Sigmoid colon (tissue), 4 donors: ENCODE measurements around the gene ITPR1.

ENCODE experiments used
- POLR2AphosphoS5 ChIP-seq, 4 donors: sonication (generic); formaldehyde crosslinking; IDR thresholded peaks; one replicate each; pipeline ENCODE4 v1.6.1; 2017; ENCODE audit warnings: antibody characterized with exemption in 4 of 4
- TF ChIP-seq, protein P1 (sequence below), 4 experiments: fragments of 450-650 bp in 3 of 4; fragments of 200-600 bp in 1 of 4; IDR thresholded peaks; one replicate each; pipeline ENCODE4 v1.5.1; 2016 to 2019; ENCODE audit warnings: antibody characterized with exemption in 4 of 4, mild to moderate bottlenecking in 3 of 4, moderate library complexity in 2 of 4

- TF ChIP-seq, protein P1, sequence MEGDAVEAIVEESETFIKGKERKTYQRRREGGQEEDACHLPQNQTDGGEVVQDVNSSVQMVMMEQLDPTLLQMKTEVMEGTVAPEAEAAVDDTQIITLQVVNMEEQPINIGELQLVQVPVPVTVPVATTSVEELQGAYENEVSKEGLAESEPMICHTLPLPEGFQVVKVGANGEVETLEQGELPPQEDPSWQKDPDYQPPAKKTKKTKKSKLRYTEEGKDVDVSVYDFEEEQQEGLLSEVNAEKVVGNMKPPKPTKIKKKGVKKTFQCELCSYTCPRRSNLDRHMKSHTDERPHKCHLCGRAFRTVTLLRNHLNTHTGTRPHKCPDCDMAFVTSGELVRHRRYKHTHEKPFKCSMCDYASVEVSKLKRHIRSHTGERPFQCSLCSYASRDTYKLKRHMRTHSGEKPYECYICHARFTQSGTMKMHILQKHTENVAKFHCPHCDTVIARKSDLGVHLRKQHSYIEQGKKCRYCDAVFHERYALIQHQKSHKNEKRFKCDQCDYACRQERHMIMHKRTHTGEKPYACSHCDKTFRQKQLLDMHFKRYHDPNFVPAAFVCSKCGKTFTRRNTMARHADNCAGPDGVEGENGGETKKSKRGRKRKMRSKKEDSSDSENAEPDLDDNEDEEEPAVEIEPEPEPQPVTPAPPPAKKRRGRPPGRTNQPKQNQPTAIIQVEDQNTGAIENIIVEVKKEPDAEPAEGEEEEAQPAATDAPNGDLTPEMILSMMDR (IDR thresholded peaks at IDR 0.05), result no peak
- no peak for TF ChIP-seq POLR2AphosphoS5 (IDR thresholded peaks at IDR 0.05)
These were observed 25.7 kb upstream of the ITPR1 start for GRCh38 chr3:4467522-4467867.
